Mesenchymal stem cell (in vitro differentiated cells and primary cell): ENCODE measurements around the gene OAF.

Experiments
- DNase-seq: peaks from one replicate; pipeline ENCODE4 v3.0.0-alpha.2; 2013
- H2AFZ ChIP-seq: one replicate; pipeline ENCODE4 v1.6.1; 2013; ENCODE audit warnings: low read depth, mild to moderate bottlenecking, control low read depth, inconsistent platforms, low read length, moderate library complexity
- H2AK5ac ChIP-seq: 2 replicates; pipeline ENCODE4 v1.6.1; 2013; ENCODE audit warnings: low read length, moderate library complexity, mild to moderate bottlenecking, inconsistent platforms; ENCODE audit not compliant: severe bottlenecking
- H2BK120ac ChIP-seq: one replicate; pipeline ENCODE4 v1.6.1; 2013; ENCODE audit warnings: low read depth, mild to moderate bottlenecking, inconsistent platforms, low read length, moderate library complexity
- H2BK12ac ChIP-seq, 2 experiments: one replicate each; pipeline ENCODE4 v1.6.1; 2013; ENCODE audit warnings: inconsistent platforms in 2 of 2, low read length in 2 of 2, mild to moderate bottlenecking in 2 of 2, moderate library complexity in 2 of 2, control low read depth in 1 of 2
- H2BK15ac ChIP-seq: one replicate; pipeline ENCODE4 v1.6.1; 2013; ENCODE audit warnings: mild to moderate bottlenecking, low read depth, inconsistent platforms; ENCODE audit not compliant: poor library complexity, severe bottlenecking
- H2BK5ac ChIP-seq: 2 replicates; pipeline ENCODE4 v1.6.1; 2013; ENCODE audit warnings: low read depth, mild to moderate bottlenecking, low read length, control low read depth, inconsistent platforms; ENCODE audit not compliant: poor library complexity, severe bottlenecking
- H3K14ac ChIP-seq, 2 experiments: one replicate each; pipeline ENCODE4 v1.6.1; 2013; ENCODE audit warnings: inconsistent platforms in 2 of 2, low read length in 2 of 2, control low read depth in 1 of 2, mild to moderate bottlenecking in 1 of 2, moderate library complexity in 1 of 2
- H3K18ac ChIP-seq, 2 experiments: one replicate each; pipeline ENCODE4 v1.6.1; 2013; ENCODE audit warnings: inconsistent platforms in 2 of 2, low read length in 2 of 2, control low read depth in 1 of 2, low read depth in 1 of 2, mild to moderate bottlenecking in 1 of 2
- H3K23ac ChIP-seq, 2 experiments: one replicate each; pipeline ENCODE4 v1.6.1; 2013; ENCODE audit warnings: inconsistent platforms in 2 of 2, low read length in 2 of 2, mild to moderate bottlenecking in 2 of 2, moderate library complexity in 2 of 2, control low read depth in 1 of 2
- H3K27ac ChIP-seq: 2 replicates; pipeline ENCODE4 v1.5.1; 2013; ENCODE audit warnings: mild to moderate bottlenecking, moderate library complexity, low read length, control low read depth, inconsistent platforms; ENCODE audit not compliant: poor library complexity, severe bottlenecking
- H3K27me3 ChIP-seq, 2 experiments: 2 replicates each; pipeline versions ENCODE4 v1.6.1 to v1.7.0; 2013; ENCODE audit warnings: low read length in 2 of 2, mild to moderate bottlenecking in 2 of 2, moderate library complexity in 2 of 2, control low read depth in 1 of 2, inconsistent platforms in 1 of 2; ENCODE audit not compliant: control insufficient read depth in 1 of 2, insufficient read depth in 1 of 2
- H3K36me3 ChIP-seq, 2 experiments: 2 replicates each; pipeline versions ENCODE4 v1.6.1 to v1.7.0; 2013; ENCODE audit warnings: low read length in 2 of 2, control low read depth in 1 of 2, inconsistent platforms in 1 of 2, low read depth in 1 of 2, mild to moderate bottlenecking in 1 of 2; ENCODE audit not compliant: insufficient read depth in 2 of 2, control insufficient read depth in 1 of 2
- H3K4ac ChIP-seq, 2 experiments: one replicate each; pipeline ENCODE4 v1.6.1; 2013; ENCODE audit warnings: inconsistent platforms in 2 of 2, low read length in 2 of 2, mild to moderate bottlenecking in 2 of 2, moderate library complexity in 2 of 2, control low read depth in 1 of 2, low read depth in 1 of 2
- H3K4me1 ChIP-seq: 2 replicates; pipeline ENCODE4 v1.6.1; 2013; ENCODE audit warnings: low read depth, low read length, control low read depth; ENCODE audit not compliant: control insufficient read depth, insufficient read depth
- H3K4me2 ChIP-seq: 2 replicates; pipeline ENCODE4 v1.6.1; 2013; ENCODE audit warnings: low read length, mild to moderate bottlenecking, inconsistent platforms; ENCODE audit not compliant: poor library complexity, severe bottlenecking
- H3K4me3 ChIP-seq, 2 experiments: 2 replicates each; pipeline versions ENCODE4 v1.5.1 to v1.7.0; 2013; ENCODE audit warnings: low read length in 2 of 2, mild to moderate bottlenecking in 2 of 2, control low read depth in 1 of 2, low read depth in 1 of 2; ENCODE audit not compliant: insufficient read depth in 1 of 2
- H3K79me1 ChIP-seq: replicated peaks from 2 replicates; pipeline ENCODE4 v1.6.1; 2013; ENCODE audit warnings: mild to moderate bottlenecking, control low read depth, low read length, inconsistent platforms; ENCODE audit not compliant: poor library complexity, severe bottlenecking
- H3K9ac ChIP-seq: 2 replicates; pipeline ENCODE4 v1.7.0; 2013; ENCODE audit warnings: mild to moderate bottlenecking, low read length, moderate library complexity
- H3K9me3 ChIP-seq: 2 replicates; pipeline ENCODE4 v1.7.0; 2013; ENCODE audit warnings: mild to moderate bottlenecking, low read length; ENCODE audit not compliant: control insufficient read depth
- H4K8ac ChIP-seq: one replicate; pipeline ENCODE4 v1.6.1; 2013; ENCODE audit warnings: inconsistent platforms, mild to moderate bottlenecking, low read length, moderate library complexity
- H4K91ac ChIP-seq: one replicate; pipeline ENCODE4 v1.6.1; 2013; ENCODE audit warnings: mild to moderate bottlenecking, low read length, inconsistent platforms
- WGBS: methylation state at CpG from one replicate; pipeline ENCODE4 v1.1.7; 2013; ENCODE audit warnings: mixed read lengths; 5-methylcytosine and 5-hydroxymethylcytosine counted together

Gene OAF

GRCh38 chr11:120192831-120193625, 17.8 kb upstream of the OAF start:
- 92% methylated on average over 15 of the region's 15 CpGs for WGBS
- Histone ChIP-seq H3K79me1 (no peaks in the 10 kb centered on the region), H3K4me1 (peaks cover 14% of the 10 kb centered on the region), H4K91ac (peak overlapping the region; percentile 35), H4K8ac (no peak overlapping the region), H2BK5ac (no peak overlapping the region), H3K27ac (no peak overlapping the region), H3K23ac (no peak overlapping the region), H3K9ac (no peak overlapping the region), H2AK5ac (no peak overlapping the region), H2AFZ (no peak overlapping the region), H2BK12ac (no peak overlapping the region), H3K4me2 (no peak overlapping the region), H2BK15ac (no peak overlapping the region), H2BK120ac (no peak overlapping the region), H3K18ac (no peak overlapping the region), H3K27me3 (peaks cover 9 to 47% of the 10 kb centered on the region in 2 experiments), H3K4ac (no peak overlapping the region), H3K9me3 (no peaks in the 10 kb centered on the region), H3K14ac (no peak overlapping the region), H3K4me3 (no peak overlapping the region), H3K36me3 (no peaks in the 10 kb centered on the region)
- DNase-seq, result no peak

DNA sequence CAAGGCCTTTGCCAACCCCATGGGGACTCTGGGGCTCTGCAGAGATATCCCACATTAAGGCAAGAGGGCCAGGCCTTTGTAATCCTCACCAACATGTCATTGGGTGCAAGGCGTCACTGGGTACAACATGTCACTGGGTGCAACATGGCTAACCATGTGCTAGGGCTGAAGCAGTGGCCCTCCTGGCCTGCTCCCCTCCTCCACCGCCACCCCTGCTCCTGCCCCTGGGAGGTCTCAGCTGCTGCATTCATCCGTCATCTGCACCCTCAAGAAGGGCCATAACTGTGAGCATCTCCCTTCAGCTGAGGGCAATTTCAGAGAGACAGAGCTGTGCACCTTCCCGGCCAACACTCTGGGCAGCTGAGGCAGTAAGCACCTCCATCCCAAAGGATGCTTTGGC, 16.7 kb upstream of the OAF start:
- 91% methylated on average over 4 of the region's 4 CpGs for WGBS
- Histone ChIP-seq H3K4me1 (peaks cover 15% of the 10 kb centered on the region), H3K27me3 (peaks cover 9 to 52% of the 10 kb centered on the region in 2 experiments), H3K79me1 (no peaks in the 10 kb centered on the region), H2BK5ac (no peak overlapping the region), H3K14ac (no peak overlapping the region), H3K4ac (no peak overlapping the region), H2BK120ac (no peak overlapping the region), H3K4me2 (no peak overlapping the region), H3K36me3 (no peaks in the 10 kb centered on the region), H2AK5ac (no peak overlapping the region), H4K8ac (no peak overlapping the region), H3K27ac (no peak overlapping the region), H3K18ac (no peak overlapping the region), H4K91ac (no peak overlapping the region), H2BK15ac (no peak overlapping the region), H3K4me3 (no peak overlapping the region), H2AFZ (no peak overlapping the region), H3K9ac (no peak overlapping the region), H2BK12ac (no peak overlapping the region), H3K9me3 (no peaks in the 10 kb centered on the region), H3K23ac (no peak overlapping the region)
- no peak for DNase-seq

GRCh38 chr11:120195601-120196320, 15.1 kb upstream of the OAF start:
- WGBS, result 18% methylated on average over 12 of the region's 13 CpGs
- Histone ChIP-seq H3K79me1 (no peaks in the 10 kb centered on the region), H3K4ac (no peak overlapping the region)

DNA sequence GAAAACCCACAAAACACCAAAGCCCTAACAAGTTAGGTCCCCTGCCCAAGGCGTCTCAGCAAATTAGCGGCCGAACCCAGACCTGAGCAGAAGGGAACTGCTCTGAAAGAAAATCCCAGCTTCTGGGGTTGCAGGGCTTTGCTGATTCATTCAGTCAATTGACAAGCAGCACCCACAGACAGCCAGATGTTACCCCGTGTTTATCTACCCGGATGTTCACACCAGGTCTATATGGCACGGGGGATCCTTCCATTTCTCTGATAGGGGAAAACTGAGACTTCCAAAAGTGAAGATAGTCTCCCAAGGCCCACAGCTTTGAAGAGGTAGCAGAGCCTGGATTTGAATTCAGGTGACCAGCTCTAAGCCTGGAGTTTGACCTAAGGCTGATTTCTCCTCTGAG, 14.0 kb upstream of the OAF start:
- Histone ChIP-seq H3K27me3 (peaks cover 9 to 38% of the 10 kb centered on the region in 2 experiments), H3K79me1 (no peaks in the 10 kb centered on the region), H4K8ac (no peak overlapping the region), H3K4ac (no peak overlapping the region), H3K9me3 (no peaks in the 10 kb centered on the region), H3K23ac (no peak overlapping the region), H2BK5ac (no peak overlapping the region), H3K4me3 (no peak overlapping the region), H3K36me3 (no peaks in the 10 kb centered on the region), H3K4me1 (peaks cover 15% of the 10 kb centered on the region), H2BK120ac (no peak overlapping the region), H2AK5ac (peak overlapping the region; percentile 27), H3K18ac (no peak overlapping the region), H3K4me2 (no peak overlapping the region), H2BK15ac (no peak overlapping the region), H2BK12ac (peak overlapping the region in 1 of 2 experiments; percentile 50), H3K14ac (no peak overlapping the region), H4K91ac (no peak overlapping the region), H3K9ac (no peak overlapping the region), H3K27ac (no peak overlapping the region), H2AFZ (no peak overlapping the region)
- WGBS, result 93% methylated on average over 6 of the region's 6 CpGs
- no peak for DNase-seq

More at GRCh38 chr11:120195601-120196320, 15.1 kb upstream of the OAF start:
- H2BK5ac ChIP-seq, result no peak overlapping the region
- H3K27ac ChIP-seq, result no peak overlapping the region
- no peak overlapping the region for H3K23ac ChIP-seq
- H3K9me3 ChIP-seq, result no peaks in the 10 kb centered on the region
- H3K27me3 ChIP-seq, result peaks cover 9 to 49% of the 10 kb centered on the region in 2 experiments
- no peak overlapping the region for H2BK15ac ChIP-seq
- no peak overlapping the region for H3K4me2 ChIP-seq
- H3K14ac ChIP-seq, result no peak overlapping the region
- DNase-seq, result peak; percentile 46
- peaks cover 15% of the 10 kb centered on the region for H3K4me1 ChIP-seq
- no peak overlapping the region for H4K91ac ChIP-seq
- H3K18ac ChIP-seq, result no peak overlapping the region
- no peaks in the 10 kb centered on the region for H3K36me3 ChIP-seq
- no peak overlapping the region for H2AK5ac ChIP-seq
- no peak overlapping the region for H2BK120ac ChIP-seq
- H3K9ac ChIP-seq, result no peak overlapping the region
- no peak overlapping the region for H2BK12ac ChIP-seq
- no peak overlapping the region for H4K8ac ChIP-seq
- no peak overlapping the region for H3K4me3 ChIP-seq
- H2AFZ ChIP-seq, result no peak overlapping the region
